ENCODE measurements around the gene BCLAF1.
"Not testable (repeated sequence)": the region's sequence is repeated elsewhere in the genome, so short reads cannot be mapped to it uniquely, and the experiment has no call there.

BCLAF1 gene

GRCh38 chr6:136225496-136225895, 64.2 kb downstream of the BCLAF1 start:
- CTCF ChIA-PET, result interaction anchor here (0.6 to 1.7 kb wide), 9 partner anchors 10 to 839 kb away, joined by 3 to 9 read pairs (median 4); no protein-coding TSS in a partner anchor
- DNase-seq (ENCODE audit: extremely low spot score), result no peak

DNA sequence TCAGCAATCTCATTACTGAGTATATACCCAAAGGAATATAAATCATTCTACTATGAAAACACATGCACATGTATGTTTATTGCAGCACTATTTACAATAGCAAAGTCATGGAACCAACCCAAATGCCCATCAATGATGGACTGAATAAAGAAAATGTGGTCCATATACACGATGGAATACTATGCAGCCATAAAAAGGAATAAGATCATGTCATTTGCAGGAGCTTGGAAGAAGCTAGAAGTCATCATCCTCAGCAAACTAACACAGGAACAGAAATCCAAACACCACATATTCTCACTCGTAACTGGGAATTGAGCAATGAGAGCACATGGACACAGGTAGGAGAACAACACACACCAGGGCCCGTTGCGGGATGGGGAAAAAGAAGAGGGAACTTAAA, 64.7 kb downstream of the BCLAF1 start:
- DNase-seq (ENCODE audit: extremely low spot score); CTCF ChIA-PET: not testable (repeated sequence)

More at GRCh38 chr6:136225496-136225895, 64.2 kb downstream of the BCLAF1 start:
- POLR2A ChIA-PET, result no interaction called here
- TF ChIP-seq L3MBTL2 (conservative IDR thresholded peaks at IDR 0.05) (no peak), ELF4 (IDR thresholded peaks at IDR 0.05) (no peak), SUZ12 (IDR thresholded peaks at IDR 0.05) (no peak), CTBP1 (IDR thresholded peaks at IDR 0.05; ENCODE audit: borderline replicate concordance) (no peak), ARNT (IDR thresholded peaks at IDR 0.05) (no peak), TARDBP (IDR thresholded peaks at IDR 0.05) (no peak), HDGF (IDR thresholded peaks at IDR 0.05; ENCODE audit: borderline replicate concordance) (no peak), FOXM1 (IDR thresholded peaks at IDR 0.05; ENCODE audit: borderline replicate concordance) (no peak), FOXA1 (IDR thresholded peaks at IDR 0.05) (no peak)
- TF ChIP-seq, protein P1, sequence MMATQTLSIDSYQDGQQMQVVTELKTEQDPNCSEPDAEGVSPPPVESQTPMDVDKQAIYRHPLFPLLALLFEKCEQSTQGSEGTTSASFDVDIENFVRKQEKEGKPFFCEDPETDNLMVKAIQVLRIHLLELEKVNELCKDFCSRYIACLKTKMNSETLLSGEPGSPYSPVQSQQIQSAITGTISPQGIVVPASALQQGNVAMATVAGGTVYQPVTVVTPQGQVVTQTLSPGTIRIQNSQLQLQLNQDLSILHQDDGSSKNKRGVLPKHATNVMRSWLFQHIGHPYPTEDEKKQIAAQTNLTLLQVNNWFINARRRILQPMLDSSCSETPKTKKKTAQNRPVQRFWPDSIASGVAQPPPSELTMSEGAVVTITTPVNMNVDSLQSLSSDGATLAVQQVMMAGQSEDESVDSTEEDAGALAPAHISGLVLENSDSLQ (IDR thresholded peaks at IDR 0.05), result no peak

GRCh38 chr6:136216503-136217401, 72.9 kb downstream of the BCLAF1 start:
- DNase-seq (ENCODE audit: extremely low spot score), result no peak
- TF ChIP-seq FOXM1 (IDR thresholded peaks at IDR 0.05; ENCODE audit: borderline replicate concordance) (no peak), FOXK2 (IDR thresholded peaks at IDR 0.05) (no peak), HDGF (IDR thresholded peaks at IDR 0.05; ENCODE audit: borderline replicate concordance) (no peak), CTBP1 (IDR thresholded peaks at IDR 0.05; ENCODE audit: borderline replicate concordance) (no peak), SUZ12 (IDR thresholded peaks at IDR 0.05) (no peak)
- TF ChIP-seq, protein P1 (IDR thresholded peaks at IDR 0.05), result no peak
- POLR2A ChIA-PET, result interaction anchor here (1.3 kb wide), 1 partner anchor 21 kb away, joined by 3 read pairs; no protein-coding TSS in a partner anchor
- CTCF ChIA-PET, result interaction anchor here (0.6 kb wide), 1 partner anchor 82 kb away, joined by 8 read pairs; no protein-coding TSS in a partner anchor

More for the DNA sequence above, 64.7 kb downstream of the BCLAF1 start:
- POLR2A ChIA-PET, result not testable (repeated sequence)

DNA sequence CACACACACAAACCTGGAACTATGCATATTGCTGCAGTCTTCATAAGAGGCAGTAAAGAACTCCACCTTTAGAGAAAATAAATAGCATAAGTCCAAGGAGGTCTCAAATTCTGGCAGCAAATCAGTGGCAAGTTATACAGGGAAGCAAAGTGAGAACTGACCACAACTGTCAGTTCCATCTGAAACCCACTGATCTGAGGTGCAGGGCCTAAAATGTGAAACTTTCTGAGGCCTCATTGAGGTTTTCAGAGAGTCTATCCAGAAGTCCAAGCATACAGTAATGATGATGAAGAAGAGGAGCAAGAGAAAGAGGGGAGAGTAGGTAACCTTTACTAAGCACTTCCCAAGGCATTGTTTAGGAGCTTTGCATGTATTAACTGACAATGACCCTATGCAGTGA, 75.8 kb downstream of the BCLAF1 start:
- POLR2A ChIA-PET, result no interaction called here

DNA sequence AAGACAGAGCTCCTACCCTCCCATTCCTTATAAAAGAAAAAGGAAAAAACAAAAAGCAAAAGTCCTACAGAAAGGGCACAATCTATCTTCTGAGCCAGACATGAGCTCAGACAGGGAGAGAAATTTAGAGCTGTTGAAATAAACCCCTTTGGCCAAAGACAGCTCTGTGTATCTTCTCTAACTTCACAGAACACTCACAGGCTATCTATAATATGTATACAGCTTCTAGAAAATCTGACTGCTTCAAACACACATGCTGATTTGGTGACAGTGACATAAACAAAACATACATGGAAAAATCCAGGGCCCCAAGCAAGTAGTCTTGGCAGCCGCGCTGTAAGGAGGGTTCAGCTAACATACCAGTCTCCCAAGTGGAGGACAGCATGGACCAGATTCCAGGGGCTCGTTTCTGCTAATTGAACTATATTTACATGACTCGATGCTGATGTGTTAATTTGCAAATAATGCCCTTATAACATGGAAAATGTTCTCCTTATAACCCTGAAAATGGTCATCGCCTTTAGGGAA, 76.6 kb downstream of the BCLAF1 start:
- no peak for TF ChIP-seq ARNT (IDR thresholded peaks at IDR 0.05)
- no peak for TF ChIP-seq SP1 (IDR thresholded peaks at IDR 0.05)
- no peak for DNase-seq (ENCODE audit: extremely low spot score)
- ChIA-PET POLR2A (no interaction called here), CTCF (no interaction called here)

More for the DNA sequence above, 75.8 kb downstream of the BCLAF1 start:
- TF ChIP-seq FOXM1 (IDR thresholded peaks at IDR 0.05; ENCODE audit: borderline replicate concordance) (no peak), HDGF (IDR thresholded peaks at IDR 0.05; ENCODE audit: borderline replicate concordance) (no peak), ARNT (IDR thresholded peaks at IDR 0.05) (no peak), NFRKB (IDR thresholded peaks at IDR 0.05) (no peak), SP1 (IDR thresholded peaks at IDR 0.05) (no peak), L3MBTL2 (conservative IDR thresholded peaks at IDR 0.05) (no peak), BHLHE40 (IDR thresholded peaks at IDR 0.05; ENCODE audit: borderline replicate concordance) (no peak), LEF1 (IDR thresholded peaks at IDR 0.05; ENCODE audit: borderline replicate concordance) (no peak), TARDBP (IDR thresholded peaks at IDR 0.05) (no peak), FOXK2 (IDR thresholded peaks at IDR 0.05) (no peak), CTBP1 (IDR thresholded peaks at IDR 0.05; ENCODE audit: borderline replicate concordance) (no peak), ELF4 (IDR thresholded peaks at IDR 0.05) (no peak), SUZ12 (IDR thresholded peaks at IDR 0.05) (no peak), FOXA1 (IDR thresholded peaks at IDR 0.05) (no peak), ZNF384 (IDR thresholded peaks at IDR 0.05) (no peak)
- TF ChIP-seq, protein P1 (IDR thresholded peaks at IDR 0.05), result no peak
- no peak for DNase-seq (ENCODE audit: extremely low spot score)
- CTCF ChIA-PET, result interaction anchor here (0.6 kb wide), 1 partner anchor 535 kb away, joined by 4 read pairs; no protein-coding TSS in a partner anchor

GRCh38 chr6:136212608-136213007, 77.0 kb downstream of the BCLAF1 start:
- ChIA-PET CTCF (no interaction called here), POLR2A (no interaction called here)
- TF ChIP-seq LEF1 (IDR thresholded peaks at IDR 0.05; ENCODE audit: borderline replicate concordance) (no peak), SUZ12 (IDR thresholded peaks at IDR 0.05) (no peak), FOXM1 (IDR thresholded peaks at IDR 0.05; ENCODE audit: borderline replicate concordance) (no peak), FOXK2 (IDR thresholded peaks at IDR 0.05) (no peak), ELF4 (IDR thresholded peaks at IDR 0.05) (no peak), L3MBTL2 (conservative IDR thresholded peaks at IDR 0.05) (no peak), TARDBP (IDR thresholded peaks at IDR 0.05) (no peak)
- no peak for DNase-seq (ENCODE audit: extremely low spot score)

Measured in HEK293T (cell line).